H9 (cell line): ENCODE results near the gene IL21R. TPM values are rescaled to one million over a fixed set of nuclear protein-coding genes. Genes with fewer than 3 reads are reported as not detected.
A peak's percentile ranks its signal among the peaks of the same experiment; 100 is the strongest.

ENCODE experiments used
- DNase-seq: peaks from one replicate; pipeline ENCODE4 v3.0.0-alpha.2; 2017
- H2AFZ ChIP-seq: one replicate; pipeline ENCODE4 v1.6.1; 2013; ENCODE audit warnings: mild to moderate bottlenecking, low read length, control low read depth, moderate library complexity
- H2AK5ac ChIP-seq: 2 replicates; pipeline ENCODE4 v1.6.1; 2013; ENCODE audit warnings: low read length, control low read depth, mixed read lengths; ENCODE audit not compliant: insufficient read length
- H2BK120ac ChIP-seq: one replicate; pipeline ENCODE4 v1.6.1; 2013; ENCODE audit warnings: low read depth, mild to moderate bottlenecking, low read length, control low read depth, inconsistent platforms; ENCODE audit not compliant: poor library complexity, severe bottlenecking
- H2BK12ac ChIP-seq: 2 replicates; pipeline ENCODE4 v1.6.1; 2013; ENCODE audit warnings: low read length, control low read depth, mixed read lengths, low read depth; ENCODE audit not compliant: insufficient read length
- H2BK15ac ChIP-seq: 2 replicates; pipeline ENCODE4 v1.6.1; 2013; ENCODE audit warnings: low read depth, low read length, control low read depth
- H2BK20ac ChIP-seq: one replicate; pipeline ENCODE4 v1.6.1; 2013; ENCODE audit warnings: low read depth, mild to moderate bottlenecking, low read length, control low read depth, inconsistent platforms; ENCODE audit not compliant: poor library complexity, severe bottlenecking
- H2BK5ac ChIP-seq: 2 replicates; pipeline ENCODE4 v1.6.1; 2013; ENCODE audit warnings: low read length, control low read depth, mixed read lengths; ENCODE audit not compliant: insufficient read length
- H3K14ac ChIP-seq: 2 replicates; pipeline ENCODE4 v1.6.1; 2013; ENCODE audit warnings: low read length, control low read depth; ENCODE audit not compliant: insufficient read depth
- H3K18ac ChIP-seq: 2 replicates; pipeline ENCODE4 v1.6.1; 2013; ENCODE audit warnings: low read depth, mild to moderate bottlenecking, mixed read lengths, low read length, control low read depth; ENCODE audit not compliant: insufficient read length
- H3K23ac ChIP-seq: 2 replicates; pipeline ENCODE4 v1.6.1; 2013; ENCODE audit warnings: low read length, control low read depth, mixed read lengths, low read depth; ENCODE audit not compliant: insufficient read length
- H3K23me2 ChIP-seq: 2 replicates; pipeline ENCODE4 v1.6.1; 2013; ENCODE audit warnings: low read depth, mild to moderate bottlenecking, mixed read lengths, low read length, control low read depth; ENCODE audit not compliant: insufficient read length, poor library complexity, severe bottlenecking
- H3K27ac ChIP-seq: 2 replicates; pipeline ENCODE4 v1.5.1; 2013; ENCODE audit warnings: low read length, control low read depth, mixed read lengths, low read depth; ENCODE audit not compliant: insufficient read length
- H3K27me3 ChIP-seq: 2 replicates; pipeline ENCODE4 v1.6.1; 2013; ENCODE audit warnings: low read length, control low read depth, inconsistent platforms; ENCODE audit not compliant: insufficient read depth
- H3K4ac ChIP-seq: 2 replicates; pipeline ENCODE4 v1.6.1; 2013; ENCODE audit warnings: low read depth, mild to moderate bottlenecking, control low read depth, inconsistent platforms, low read length, moderate library complexity
- H3K4me1 ChIP-seq: 2 replicates; pipeline ENCODE4 v1.6.1; 2013; ENCODE audit warnings: low read length, control low read depth, inconsistent platforms; ENCODE audit not compliant: insufficient read depth
- H3K4me2 ChIP-seq: 2 replicates; pipeline ENCODE4 v1.6.1; 2013; ENCODE audit warnings: low read length, control low read depth, mixed read lengths; ENCODE audit not compliant: insufficient read length, insufficient read depth
- H3K56ac ChIP-seq: 2 replicates; pipeline ENCODE4 v1.6.1; 2013; ENCODE audit warnings: low read depth, mild to moderate bottlenecking, mixed read lengths, low read length, control low read depth; ENCODE audit not compliant: insufficient read length
- H3K79me1 ChIP-seq: 2 replicates; pipeline ENCODE4 v1.6.1; 2013; ENCODE audit warnings: low read depth, mild to moderate bottlenecking, moderate library complexity, low read length, control low read depth, inconsistent platforms; ENCODE audit not compliant: insufficient read depth, poor library complexity, severe bottlenecking
- H3K79me2 ChIP-seq: 2 replicates; pipeline ENCODE4 v1.6.1; 2013; ENCODE audit warnings: low read length, control low read depth, inconsistent platforms; ENCODE audit not compliant: insufficient read depth
- H3K9ac ChIP-seq: 2 replicates; pipeline ENCODE4 v1.6.1; 2013; ENCODE audit warnings: low read length, control low read depth, mixed read lengths; ENCODE audit not compliant: insufficient read length; ENCODE audit errors: extremely low read depth
- H3K9me3 ChIP-seq: one replicate; pipeline ENCODE4 v1.6.1; 2013; ENCODE audit warnings: low read depth, low read length, inconsistent platforms; ENCODE audit not compliant: control insufficient read depth
- H3T11ph ChIP-seq: one replicate; pipeline ENCODE4 v1.6.1; 2013; ENCODE audit warnings: mild to moderate bottlenecking, low read length, control low read depth, inconsistent platforms
- H4K20me1 ChIP-seq: one replicate; pipeline ENCODE4 v1.6.1; 2013; ENCODE audit not compliant: control insufficient read depth, insufficient read length, insufficient read depth
- H4K5ac ChIP-seq: 2 replicates; pipeline ENCODE4 v1.6.1; 2013; ENCODE audit warnings: low read depth, mild to moderate bottlenecking, mixed read lengths, low read length, control low read depth; ENCODE audit not compliant: insufficient read length
- H4K8ac ChIP-seq: replicated peaks from 2 replicates; pipeline ENCODE4 v1.6.1; 2013; ENCODE audit warnings: low read length, control low read depth, mixed read lengths, low read depth; ENCODE audit not compliant: insufficient read length
- H4K91ac ChIP-seq: 2 replicates; pipeline ENCODE4 v1.6.1; 2013; ENCODE audit warnings: low read depth, mild to moderate bottlenecking, moderate library complexity, mixed read lengths, low read length, control low read depth; ENCODE audit not compliant: insufficient read length
- H3K27ac Mint-ChIP-seq, 3 experiments: 2 replicates in 2 of 3; 3 replicates in 1 of 3; pipeline ENCODE4 v1.8.0; 2020 to 2021; ENCODE audit warnings: mixed read lengths in 3 of 3, mild to moderate bottlenecking in 1 of 3, moderate library complexity in 1 of 3
- H3K27me3 Mint-ChIP-seq: 2 replicates; pipeline ENCODE4 v1.8.0; 2021; ENCODE audit warnings: low read depth, mild to moderate bottlenecking, moderate library complexity, mixed read lengths
- H3K36me3 Mint-ChIP-seq, 3 experiments: 2 replicates in 2 of 3; 3 replicates in 1 of 3; pipeline ENCODE4 v1.8.0; 2020 to 2021; ENCODE audit warnings: low read depth in 3 of 3, mixed read lengths in 3 of 3; ENCODE audit not compliant: insufficient read depth in 1 of 3
- H3K4me1 Mint-ChIP-seq, 2 experiments: 2 replicates each; pipeline ENCODE4 v1.8.0; 2020; ENCODE audit warnings: mixed read lengths in 2 of 2
- H3K4me3 Mint-ChIP-seq, 2 experiments: 2 replicates in 1 of 2; 3 replicates in 1 of 2; pipeline ENCODE4 v1.8.0; 2020 to 2021; ENCODE audit warnings: mild to moderate bottlenecking in 2 of 2, mixed read lengths in 2 of 2, moderate library complexity in 1 of 2
- H3K9me3 Mint-ChIP-seq, 2 experiments: 2 replicates in 1 of 2; 3 replicates in 1 of 2; pipeline ENCODE4 v1.8.0; 2020; ENCODE audit warnings: mild to moderate bottlenecking in 2 of 2, mixed read lengths in 2 of 2, moderate library complexity in 1 of 2
- WGBS: extraction: QIAGEN DNeasy Blood & Tissue Kit; methylation state at CpG from one replicate; pipeline ENCODE4 v1.1.7; 2013; ENCODE audit warnings: missing lambda C conversion rate, low lambda C conversion rate, mixed read lengths; ENCODE audit not compliant: insufficient read length; ENCODE audit errors: extremely low coverage; 5-methylcytosine and 5-hydroxymethylcytosine counted together
- total RNA-seq: library from RNA; stranded (reverse); gene quantifications from 2 replicates; pipeline ENCODE4 v1.2.1, GENCODE V29; 2021
- TF ChIP-seq, protein P1 (sequence below): fragments of 200-600 bp; sonication (generic); conservative IDR thresholded peaks from 3 replicates; pipeline ENCODE4 v1.8.0; 2021; ENCODE audit warnings: antibody characterized with exemption, mild to moderate bottlenecking

IL21R gene
- total RNA-seq, 1 experiment from 2014 or later, result 0.07 TPM

DNA sequence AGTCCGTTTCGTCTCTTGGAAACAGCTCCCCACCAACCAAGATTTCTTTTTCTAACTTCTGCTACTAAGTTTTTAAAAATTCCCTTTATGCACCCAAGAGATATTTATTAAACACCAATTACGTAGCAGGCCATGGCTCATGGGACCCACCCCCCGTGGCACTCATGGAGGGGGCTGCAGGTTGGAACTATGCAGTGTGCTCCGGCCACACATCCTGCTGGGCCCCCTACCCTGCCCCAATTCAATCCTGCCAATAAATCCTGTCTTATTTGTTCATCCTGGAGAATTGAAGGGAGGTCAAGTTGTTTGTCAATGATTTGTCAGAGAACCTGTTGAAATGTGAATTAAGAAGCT is 48.2 kb downstream of the IL21R start:
- TF ChIP-seq, protein P1, sequence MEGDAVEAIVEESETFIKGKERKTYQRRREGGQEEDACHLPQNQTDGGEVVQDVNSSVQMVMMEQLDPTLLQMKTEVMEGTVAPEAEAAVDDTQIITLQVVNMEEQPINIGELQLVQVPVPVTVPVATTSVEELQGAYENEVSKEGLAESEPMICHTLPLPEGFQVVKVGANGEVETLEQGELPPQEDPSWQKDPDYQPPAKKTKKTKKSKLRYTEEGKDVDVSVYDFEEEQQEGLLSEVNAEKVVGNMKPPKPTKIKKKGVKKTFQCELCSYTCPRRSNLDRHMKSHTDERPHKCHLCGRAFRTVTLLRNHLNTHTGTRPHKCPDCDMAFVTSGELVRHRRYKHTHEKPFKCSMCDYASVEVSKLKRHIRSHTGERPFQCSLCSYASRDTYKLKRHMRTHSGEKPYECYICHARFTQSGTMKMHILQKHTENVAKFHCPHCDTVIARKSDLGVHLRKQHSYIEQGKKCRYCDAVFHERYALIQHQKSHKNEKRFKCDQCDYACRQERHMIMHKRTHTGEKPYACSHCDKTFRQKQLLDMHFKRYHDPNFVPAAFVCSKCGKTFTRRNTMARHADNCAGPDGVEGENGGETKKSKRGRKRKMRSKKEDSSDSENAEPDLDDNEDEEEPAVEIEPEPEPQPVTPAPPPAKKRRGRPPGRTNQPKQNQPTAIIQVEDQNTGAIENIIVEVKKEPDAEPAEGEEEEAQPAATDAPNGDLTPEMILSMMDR, result no peak
- no peak for DNase-seq
- WGBS, result no CpG with 5 or more reads among the region's 5 CpGs

More for the DNA sequence above, 48.2 kb downstream of the IL21R start:
- Histone ChIP-seq H3K23ac (no peak overlapping the region), H4K91ac (no peak overlapping the region), H2BK120ac (no peak overlapping the region), H3K9me3 (peaks cover 2% of the 10 kb centered on the region), H2AK5ac (no peak overlapping the region), H3T11ph (no peak overlapping the region), H3K9ac (no peak overlapping the region), H3K79me1 (no peaks in the 10 kb centered on the region), H3K27me3 (no peaks in the 10 kb centered on the region), H4K5ac (no peak overlapping the region), H2BK15ac (no peak overlapping the region), H3K4ac (no peak overlapping the region), H3K23me2 (no peaks in the 10 kb centered on the region), H4K20me1 (peaks cover 2% of the 10 kb centered on the region), H3K27ac (no peak overlapping the region), H3K14ac (no peak overlapping the region), H3K56ac (no peak overlapping the region), H3K79me2 (no peaks in the 10 kb centered on the region), H2BK20ac (no peak overlapping the region), H4K8ac (no peak overlapping the region), H3K4me1 (no peaks in the 10 kb centered on the region), H3K18ac (no peak overlapping the region), H2AFZ (no peak overlapping the region), H2BK5ac (no peak overlapping the region), H2BK12ac (no peak overlapping the region), H3K4me2 (no peak overlapping the region)
- Mint-ChIP-seq H3K4me1 (peaks cover 2 to 3% of the 10 kb centered on the region in 2 experiments; a peak in 2 of 4 replicates), H3K27me3 (no peaks in the 10 kb centered on the region), H3K4me3 (no peak overlapping the region), H3K9me3 (peaks cover 7 to 9% of the 10 kb centered on the region in 2 experiments), H3K27ac (peak overlapping the region in 1 of 3 experiments; percentile 90; a peak in 2 of 7 replicates), H3K36me3 (peaks cover 0 to 7% (median 5%) of the 10 kb centered on the region in 3 experiments; a peak in 5 of 7 replicates)
